Bronchial epithelial cell (primary cell): ENCODE data around the gene TSSK3. TPM values are rescaled to one million over a fixed set of nuclear protein-coding genes. Genes with fewer than 3 reads are reported as not detected.

Source experiments
- DNase-seq: peaks from one replicate; pipeline ENCODE4 v3.0.0-alpha.2; 2010; ENCODE audit warnings: low read depth
- FAIRE-seq: peaks from 2 replicates; lab custom pipeline; 2011; peaks lifted over from hg19 to GRCh38; lab: Jason Lieb, UNC
- H3K27me3 ChIP-seq: 2 replicates; pipeline ENCODE4 v1.5.1; 2011; ENCODE audit warnings: low read length; ENCODE audit not compliant: control insufficient read depth, insufficient read depth
- H3K36me3 ChIP-seq: 2 replicates; pipeline ENCODE4 v1.5.1; 2011; ENCODE audit warnings: low read length; ENCODE audit not compliant: control insufficient read depth, insufficient read depth
- H3K4me3 ChIP-seq: 2 replicates; pipeline ENCODE4 v1.5.1; 2011; ENCODE audit warnings: mild to moderate bottlenecking, low read depth, low read length, control low read depth
- total RNA-seq: library from RNA; depleted of rRNA; stranded (reverse); fragments of >200 nt; gene quantifications from 2 replicates; pipeline ENCODE4 v1.2.1, GENCODE V29; 2014
- TF ChIP-seq, protein P1 (sequence below): IDR thresholded peaks from 2 replicates; pipeline ENCODE4 v1.5.1; 2011; ENCODE audit warnings: mild to moderate bottlenecking, moderate library complexity, low read length, control low read depth, inconsistent platforms; ENCODE audit not compliant: insufficient read depth, severe bottlenecking

Gene TSSK3
- total RNA-seq, 1 donor from 2014 or later: 0.26 TPM

DNA sequence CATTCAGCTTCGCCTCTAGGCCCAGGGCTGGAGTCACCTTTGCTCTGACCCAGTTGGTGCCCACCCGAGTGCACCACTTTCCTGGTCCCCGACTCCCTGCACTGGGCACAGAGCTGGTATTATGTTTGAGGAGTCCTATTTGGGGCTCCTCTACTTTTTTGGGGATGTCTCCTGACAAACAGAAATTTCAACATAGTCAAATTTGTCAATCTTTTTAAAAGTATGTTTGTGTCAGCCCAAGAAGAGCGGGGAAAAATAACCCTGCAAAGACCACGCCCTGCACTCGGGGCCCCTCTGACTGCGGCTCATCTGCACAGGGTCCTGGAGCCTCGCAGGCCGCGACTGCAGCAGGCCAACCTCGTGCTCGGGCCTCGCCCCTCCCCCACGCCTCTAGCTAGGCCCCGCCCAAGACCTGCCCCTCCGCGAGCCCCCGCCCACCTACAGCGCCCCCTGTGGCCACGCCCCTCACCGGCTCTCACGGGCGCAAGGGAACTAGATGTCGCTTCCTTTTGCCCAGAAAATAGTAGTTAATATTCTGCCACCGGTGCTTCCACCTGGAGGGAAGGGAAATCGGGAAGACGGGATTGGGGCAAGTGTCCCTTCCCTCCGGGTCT, 11.4 kb upstream of the TSSK3 start:
- H3K4me3 ChIP-seq: peak overlapping the region; percentile 54
- TF ChIP-seq, protein P1, sequence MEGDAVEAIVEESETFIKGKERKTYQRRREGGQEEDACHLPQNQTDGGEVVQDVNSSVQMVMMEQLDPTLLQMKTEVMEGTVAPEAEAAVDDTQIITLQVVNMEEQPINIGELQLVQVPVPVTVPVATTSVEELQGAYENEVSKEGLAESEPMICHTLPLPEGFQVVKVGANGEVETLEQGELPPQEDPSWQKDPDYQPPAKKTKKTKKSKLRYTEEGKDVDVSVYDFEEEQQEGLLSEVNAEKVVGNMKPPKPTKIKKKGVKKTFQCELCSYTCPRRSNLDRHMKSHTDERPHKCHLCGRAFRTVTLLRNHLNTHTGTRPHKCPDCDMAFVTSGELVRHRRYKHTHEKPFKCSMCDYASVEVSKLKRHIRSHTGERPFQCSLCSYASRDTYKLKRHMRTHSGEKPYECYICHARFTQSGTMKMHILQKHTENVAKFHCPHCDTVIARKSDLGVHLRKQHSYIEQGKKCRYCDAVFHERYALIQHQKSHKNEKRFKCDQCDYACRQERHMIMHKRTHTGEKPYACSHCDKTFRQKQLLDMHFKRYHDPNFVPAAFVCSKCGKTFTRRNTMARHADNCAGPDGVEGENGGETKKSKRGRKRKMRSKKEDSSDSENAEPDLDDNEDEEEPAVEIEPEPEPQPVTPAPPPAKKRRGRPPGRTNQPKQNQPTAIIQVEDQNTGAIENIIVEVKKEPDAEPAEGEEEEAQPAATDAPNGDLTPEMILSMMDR: peak; percentile 60
- H3K36me3 ChIP-seq: no peaks in the 10 kb centered on the region
- DNase-seq: no peak
- H3K27me3 ChIP-seq: no peaks in the 10 kb centered on the region
- no peak for FAIRE-seq

GRCh38 chr1:32351399-32352238, 10.7 kb upstream of the TSSK3 start:
- DNase-seq (peak; percentile 66), FAIRE-seq (no peak)
- TF ChIP-seq, protein P1: no peak
- peak overlapping the region; percentile 54 for H3K4me3 ChIP-seq
- H3K36me3 ChIP-seq: no peaks in the 10 kb centered on the region
- H3K27me3 ChIP-seq: no peaks in the 10 kb centered on the region

DNA sequence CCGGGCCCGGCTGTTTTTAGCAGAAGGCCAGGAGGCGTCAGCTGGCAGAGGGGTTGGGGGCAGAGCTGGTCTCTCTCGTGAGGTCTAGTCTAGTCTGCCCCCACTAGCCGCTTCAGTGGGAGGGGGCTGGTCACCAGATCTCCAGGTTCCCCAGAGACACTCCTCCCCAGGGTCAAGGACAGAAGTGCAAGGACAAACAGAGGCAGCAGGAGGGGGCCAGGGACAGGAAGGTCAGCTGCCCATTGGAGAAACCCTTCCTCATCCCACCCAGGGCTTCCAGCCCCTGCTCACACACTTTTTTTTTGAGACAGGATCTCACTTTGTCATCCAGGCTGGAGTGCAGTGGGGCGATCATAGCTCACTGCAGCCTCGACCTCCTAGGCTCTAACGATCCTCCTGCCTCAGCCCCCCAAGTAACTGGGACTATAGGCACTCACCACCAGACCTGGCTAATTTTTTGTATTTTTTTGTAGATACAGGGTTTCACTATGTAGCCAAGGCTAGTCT, 10.0 kb upstream of the TSSK3 start:
- FAIRE-seq (no peak), DNase-seq (no peak)
- Histone ChIP-seq H3K27me3 (no peaks in the 10 kb centered on the region), H3K4me3 (peak overlapping the region; percentile 54), H3K36me3 (no peaks in the 10 kb centered on the region)
- TF ChIP-seq, protein P1: no peak

DNA sequence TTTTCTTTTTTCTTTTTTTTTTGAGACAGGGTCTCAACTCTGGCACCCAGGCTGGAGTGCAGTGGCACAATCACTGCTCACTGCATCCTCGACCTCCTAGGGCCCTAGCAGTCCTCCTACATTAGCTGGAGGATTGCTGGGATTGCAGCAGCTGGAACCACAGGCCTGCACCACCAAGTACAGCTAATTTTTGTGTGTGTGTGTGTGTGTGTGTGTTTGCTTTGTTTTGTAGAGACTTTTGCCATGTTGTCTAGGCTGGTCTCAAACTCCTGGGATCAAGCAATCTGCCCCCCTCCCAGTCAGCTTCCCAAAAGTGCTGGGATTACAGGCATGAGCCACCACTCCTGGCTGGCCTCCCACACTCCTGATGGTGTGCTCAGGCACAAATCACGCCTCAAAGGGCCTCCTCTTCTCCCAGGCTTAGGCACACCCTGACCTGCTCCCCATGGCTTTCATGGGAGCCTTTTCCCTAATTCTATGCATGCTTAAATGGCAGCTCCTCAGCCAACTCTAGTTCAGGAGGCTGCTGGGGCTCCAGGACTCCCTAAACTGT, 9.4 kb upstream of the TSSK3 start:
- DNase-seq (no peak), FAIRE-seq (no peak)
- no peaks in the 10 kb centered on the region for H3K36me3 ChIP-seq
- TF ChIP-seq, protein P1: no peak
- H3K4me3 ChIP-seq: no peak overlapping the region
- no peaks in the 10 kb centered on the region for H3K27me3 ChIP-seq

DNA sequence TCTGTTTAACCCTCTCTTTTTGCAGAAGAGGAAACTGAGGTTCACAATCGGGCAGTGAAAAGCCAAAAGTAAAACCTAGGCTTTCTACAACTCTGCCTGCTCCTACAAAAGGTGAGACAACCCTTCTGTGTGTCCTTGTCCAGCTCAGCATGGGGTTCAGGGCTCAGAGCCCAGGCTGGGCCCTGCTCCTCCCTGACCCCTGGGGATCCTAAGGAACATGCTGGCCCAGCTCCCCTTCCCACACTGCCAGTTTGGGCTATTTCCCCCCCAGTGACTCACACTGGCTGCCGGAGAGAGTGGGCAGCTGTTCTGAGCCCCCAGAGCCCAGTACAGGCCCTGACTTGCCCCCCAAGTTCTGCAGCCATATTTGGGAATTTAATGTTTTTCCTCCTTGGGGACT, 8.9 kb upstream of the TSSK3 start:
- H3K4me3 ChIP-seq: no peak overlapping the region
- H3K36me3 ChIP-seq: no peaks in the 10 kb centered on the region
- no peak for DNase-seq
- TF ChIP-seq, protein P1: no peak
- H3K27me3 ChIP-seq: no peaks in the 10 kb centered on the region
- FAIRE-seq: no peak
